Omental fat pad (tissue), 4 donors: Measurements from ENCODE around the gene PPFIBP2. TPM values are rescaled to one million over a fixed set of nuclear protein-coding genes. Genes with fewer than 3 reads are reported as not detected.

Experiments
- ATAC-seq: fragments of 150-250 bp; one replicate; pipeline ENCODE4 v1.9.1; 2016; ENCODE audit warnings: mild to moderate bottlenecking, moderate library complexity; ENCODE audit not compliant: low FRiP score
- DNase-seq: peaks from one replicate; pipeline ENCODE4 v3.0.0-alpha.2; 2019; ENCODE audit warnings: low spot score
- total RNA-seq, 4 donors: library from RNA; depleted of rRNA; stranded (reverse); fragments of >200 nt; gene quantifications; one replicate each; pipeline ENCODE4 v1.1.0, GENCODE V29; 2016
- TF ChIP-seq, protein P1 (sequence below), 3 donors: fragments of 450-650 bp; IDR thresholded peaks; one replicate each; pipeline ENCODE4 v1.5.1; 2016 to 2017; ENCODE audit warnings: antibody characterized with exemption in 3 of 3, mild to moderate bottlenecking in 3 of 3, moderate library complexity in 2 of 3

PPFIBP2 gene
- total RNA-seq, 4 donors from 2014 or later = 16.3 to 47.8 (median 24.2) TPM

DNA sequence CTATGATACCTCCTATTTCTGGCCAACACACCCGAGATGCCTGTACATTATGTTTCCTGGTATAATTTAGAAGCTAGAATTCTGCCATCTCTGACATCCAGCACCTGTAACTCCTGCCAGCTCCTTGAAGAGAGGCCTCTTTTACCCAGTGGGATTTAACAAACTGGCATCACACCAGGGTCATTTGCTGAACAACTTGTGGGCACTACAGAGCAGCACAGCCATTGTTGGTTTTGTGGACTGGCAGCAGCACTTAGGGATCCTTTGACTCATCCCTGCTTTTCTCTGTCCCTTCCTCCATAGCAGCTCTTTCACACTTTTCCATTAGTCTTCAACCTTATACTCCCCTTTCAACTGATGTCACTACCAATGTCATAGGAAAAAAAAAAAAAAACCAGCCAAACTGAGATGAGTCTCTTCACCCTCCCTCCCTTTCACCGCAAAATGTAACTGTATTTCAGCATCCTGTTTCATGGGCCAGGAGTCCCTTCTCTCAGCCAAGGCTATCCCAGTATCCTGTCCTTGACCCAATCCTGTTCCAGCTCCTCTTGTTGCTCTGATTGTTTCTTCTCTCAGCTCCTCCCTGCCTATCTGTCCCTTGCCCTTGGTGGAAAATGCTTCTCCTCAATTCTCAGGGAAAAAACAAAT is 68.7 kb downstream of the PPFIBP2 start:
- DNase-seq = no peak
- ATAC-seq = no peak

DNA sequence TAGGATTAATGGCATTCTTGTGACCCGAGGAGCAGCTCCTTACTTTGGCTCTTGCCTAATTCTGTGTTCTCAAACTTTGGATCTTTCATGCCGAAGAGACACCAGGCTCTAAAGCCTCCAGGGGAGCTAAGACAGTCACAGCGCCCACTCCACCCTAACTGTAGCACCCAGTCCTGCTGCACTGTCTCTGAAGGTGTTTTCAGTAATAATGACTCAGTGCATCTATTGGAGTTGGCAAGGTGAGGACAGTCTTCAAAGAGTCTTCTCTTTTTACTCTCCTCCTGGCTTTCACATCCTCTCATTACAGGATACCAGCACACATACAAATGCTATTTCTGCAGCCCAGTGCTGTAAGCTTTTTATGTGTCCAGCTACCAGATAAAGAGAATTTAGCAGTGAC is 69.4 kb downstream of the PPFIBP2 start:
- DNase-seq (no peak), ATAC-seq (no peak)
- TF ChIP-seq, protein P1, sequence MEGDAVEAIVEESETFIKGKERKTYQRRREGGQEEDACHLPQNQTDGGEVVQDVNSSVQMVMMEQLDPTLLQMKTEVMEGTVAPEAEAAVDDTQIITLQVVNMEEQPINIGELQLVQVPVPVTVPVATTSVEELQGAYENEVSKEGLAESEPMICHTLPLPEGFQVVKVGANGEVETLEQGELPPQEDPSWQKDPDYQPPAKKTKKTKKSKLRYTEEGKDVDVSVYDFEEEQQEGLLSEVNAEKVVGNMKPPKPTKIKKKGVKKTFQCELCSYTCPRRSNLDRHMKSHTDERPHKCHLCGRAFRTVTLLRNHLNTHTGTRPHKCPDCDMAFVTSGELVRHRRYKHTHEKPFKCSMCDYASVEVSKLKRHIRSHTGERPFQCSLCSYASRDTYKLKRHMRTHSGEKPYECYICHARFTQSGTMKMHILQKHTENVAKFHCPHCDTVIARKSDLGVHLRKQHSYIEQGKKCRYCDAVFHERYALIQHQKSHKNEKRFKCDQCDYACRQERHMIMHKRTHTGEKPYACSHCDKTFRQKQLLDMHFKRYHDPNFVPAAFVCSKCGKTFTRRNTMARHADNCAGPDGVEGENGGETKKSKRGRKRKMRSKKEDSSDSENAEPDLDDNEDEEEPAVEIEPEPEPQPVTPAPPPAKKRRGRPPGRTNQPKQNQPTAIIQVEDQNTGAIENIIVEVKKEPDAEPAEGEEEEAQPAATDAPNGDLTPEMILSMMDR (IDR thresholded peaks at IDR 0.05) = no peak

More for the DNA sequence above, 68.7 kb downstream of the PPFIBP2 start:
- TF ChIP-seq, protein P1 (IDR thresholded peaks at IDR 0.05) = no peak

DNA sequence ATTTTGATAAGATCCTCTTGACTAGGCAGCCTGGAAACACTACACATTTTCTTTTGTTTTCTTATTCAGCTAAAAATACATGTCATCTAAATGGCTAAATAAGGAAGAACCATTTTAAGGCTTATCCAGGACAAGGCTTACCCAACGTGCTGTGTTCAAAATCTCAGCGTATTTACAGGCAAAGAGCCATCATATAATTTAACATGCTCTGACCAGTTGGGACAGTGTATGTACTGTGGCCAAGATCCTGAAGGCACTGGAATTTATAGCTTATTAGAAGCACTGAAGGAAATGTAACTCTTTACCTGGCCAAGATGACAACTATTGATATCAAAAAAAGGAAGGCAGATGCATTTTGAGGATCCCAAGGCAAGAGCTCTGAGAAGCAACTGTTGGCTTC is 71.1 kb downstream of the PPFIBP2 start:
- DNase-seq (no peak), ATAC-seq (no peak)
- TF ChIP-seq, protein P1 (IDR thresholded peaks at IDR 0.05) = no peak

DNA sequence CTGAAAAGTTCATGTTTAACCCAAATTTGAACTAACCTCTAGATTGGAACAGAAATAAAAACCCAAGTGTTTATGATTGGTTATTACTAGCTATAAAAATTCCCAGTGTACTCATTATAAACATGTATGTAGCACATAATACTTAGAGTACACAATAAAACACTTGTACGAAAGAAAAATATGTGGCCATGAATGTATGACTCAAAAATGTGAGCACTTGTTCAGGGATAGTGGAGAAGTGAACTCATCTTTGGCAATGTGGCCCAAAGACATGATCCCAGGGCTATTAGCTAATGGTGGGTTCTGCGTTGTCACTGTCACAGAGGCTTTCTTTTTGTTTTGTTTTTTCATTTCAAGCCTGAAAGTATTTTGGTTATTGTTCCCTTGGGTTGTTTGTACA is 72.0 kb downstream of the PPFIBP2 start:
- ATAC-seq = no peak

DNA sequence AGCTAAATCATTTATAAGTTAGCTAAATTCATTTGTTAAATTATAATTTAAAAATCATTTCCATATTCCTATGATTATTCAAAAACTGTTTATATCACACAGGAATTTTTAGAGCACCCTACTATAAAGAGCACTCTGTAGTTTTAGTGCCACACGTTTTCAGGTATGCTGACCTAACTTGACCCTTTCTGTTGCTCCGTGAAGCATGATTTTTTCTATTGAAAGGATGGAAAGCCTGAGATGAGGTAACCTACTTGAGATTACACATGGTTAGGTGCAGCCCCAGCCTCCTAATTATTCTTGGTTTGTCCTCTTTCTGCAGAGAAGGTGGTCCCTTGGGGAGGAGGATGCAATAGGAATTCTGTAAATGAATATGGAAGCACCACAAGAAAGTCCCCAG is 72.6 kb downstream of the PPFIBP2 start:
- ATAC-seq (no peak), DNase-seq (no peak)
- TF ChIP-seq, protein P1 (IDR thresholded peaks at IDR 0.05) = no peak

More for the DNA sequence above, 72.0 kb downstream of the PPFIBP2 start:
- TF ChIP-seq, protein P1 (IDR thresholded peaks at IDR 0.05) = no peak
- no peak for DNase-seq

DNA sequence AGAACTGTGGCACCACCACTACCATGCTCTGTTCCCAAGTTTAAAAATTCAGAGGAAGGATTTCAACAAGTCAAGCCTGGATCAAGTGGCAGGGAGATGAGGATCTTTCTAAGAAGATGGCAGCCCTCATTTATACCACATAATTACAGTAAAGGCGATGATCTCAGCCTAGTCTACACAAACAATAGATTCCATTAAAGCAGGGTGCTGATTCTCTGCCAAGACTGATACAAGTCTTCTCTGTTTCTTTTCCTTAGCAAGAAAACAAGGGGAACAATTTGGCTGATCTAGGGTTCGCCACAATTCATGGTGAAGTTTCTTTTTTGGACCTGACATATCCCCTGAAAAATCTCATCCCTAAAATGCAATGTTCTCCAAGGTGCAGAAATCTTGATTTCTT is 73.9 kb downstream of the PPFIBP2 start:
- TF ChIP-seq, protein P1 (IDR thresholded peaks at IDR 0.05) = no peak
- DNase-seq = no peak

DNA sequence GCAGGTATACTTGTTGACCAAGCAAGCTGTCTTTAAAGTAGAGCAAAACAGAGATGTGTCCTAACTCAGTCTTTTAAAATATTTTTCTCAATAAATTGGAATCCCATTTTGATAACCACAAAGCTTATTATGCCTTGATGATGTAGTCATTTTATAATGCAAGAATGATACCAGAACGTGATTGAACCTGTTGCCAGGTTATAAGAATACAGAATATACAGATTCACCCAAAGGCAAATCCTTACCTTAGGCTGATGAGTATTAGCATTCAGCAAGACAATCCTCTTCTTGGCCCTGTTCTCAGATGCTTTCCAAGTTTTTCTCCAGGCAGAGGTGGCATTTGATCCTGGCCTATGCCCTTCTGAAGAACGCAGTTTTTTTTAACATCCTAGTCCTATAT is 76.1 kb downstream of the PPFIBP2 start:
- ATAC-seq = no peak
- TF ChIP-seq, protein P1 (IDR thresholded peaks at IDR 0.05) = no peak
- no peak for DNase-seq

More for the DNA sequence above, 73.9 kb downstream of the PPFIBP2 start:
- ATAC-seq = no peak
